D341Med (cell line): ENCODE measurements around the gene CCDC17.
A peak's percentile ranks its signal among the peaks of the same experiment; 100 is the strongest.

ENCODE experiments used
- DNase-seq: peaks from one replicate; pipeline ENCODE4 v3.0.0; 2012; ENCODE audit warnings: low spot score

Gene CCDC17

GRCh38 chr1:45583666-45584350, 40.0 kb downstream of the CCDC17 start, which contains the start of gene NASP:
NASP (plus strand) TSS chr1:45584041; CDS start chr1:45584147, 106 bp downstream.
- DNase-seq, result peak; percentile 89

DNA sequence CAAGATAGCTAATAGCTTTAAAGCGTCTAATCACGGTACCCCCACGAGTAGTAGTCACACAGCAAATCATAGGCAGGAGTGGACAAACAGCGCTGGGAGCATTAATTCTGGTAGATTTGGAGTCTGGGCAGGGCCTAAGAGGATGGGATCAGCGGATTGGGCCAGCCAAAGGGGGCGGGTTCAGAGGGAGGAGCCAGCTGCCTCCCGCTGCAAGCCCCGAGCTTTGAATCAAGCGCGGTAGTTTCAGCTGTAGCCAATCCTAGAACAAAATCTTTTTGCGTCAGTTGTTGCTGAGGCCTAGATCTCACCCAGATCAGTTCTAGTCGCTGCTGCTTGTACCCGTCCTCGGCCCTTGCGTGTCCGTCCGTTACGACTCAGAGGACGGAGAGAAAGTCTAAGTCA, 40.6 kb downstream of the CCDC17 start:
- peak; percentile 96 for DNase-seq

- no peak for DNase-seq
Measured at GRCh38 chr1:45574105-45574626, 49.7 kb downstream of the CCDC17 start.

DNA sequence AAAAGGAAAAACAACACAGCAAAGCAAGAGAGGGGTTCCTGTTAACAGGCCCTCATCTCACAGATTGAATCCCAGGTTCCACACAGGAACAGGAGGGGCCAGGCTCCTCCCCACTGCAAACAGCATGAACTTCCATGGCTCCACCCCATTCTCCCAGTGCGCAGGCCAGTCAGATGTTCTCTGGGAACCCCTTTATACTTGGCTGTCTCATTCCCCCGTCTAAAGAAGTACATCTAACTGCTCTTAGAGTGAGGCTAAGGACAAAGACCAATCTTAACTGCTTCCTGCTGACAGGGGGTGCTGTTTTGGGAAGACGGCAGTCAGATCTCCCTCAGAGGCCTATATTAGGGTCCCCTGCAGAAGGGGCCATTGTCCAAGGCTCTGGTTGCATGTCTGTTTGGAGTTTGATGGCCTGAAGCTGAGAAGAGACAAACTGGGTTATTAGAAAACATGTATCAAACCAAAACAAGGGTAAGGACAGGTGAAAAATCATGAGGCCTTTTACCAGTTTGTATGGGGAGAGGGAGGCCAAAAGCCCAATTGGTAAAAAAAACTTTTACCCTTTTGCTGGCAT, 50.5 kb downstream of the CCDC17 start:
- DNase-seq, result no peak

GRCh38 chr1:45570631-45571030, 53.2 kb downstream of the CCDC17 start:
- peak; percentile 62 for DNase-seq
